WTC11 (cell line): ENCODE measurements around the gene TSC22D3. TPM values are rescaled to one million over a fixed set of nuclear protein-coding genes. Genes with fewer than 3 reads are reported as not detected.
A peak's percentile ranks its signal among the peaks of the same experiment; 100 is the strongest.

ENCODE experiments used
- ATAC-seq: fragments of 200-7000 bp; cut with Tn5 transposase; 2 replicates; pipeline ENCODE4 v1.10.0; 2021; ENCODE audit warnings: mild to moderate bottlenecking, moderate library complexity
- CTCF ChIA-PET: fragments of 300-600 bp; sonication (Branson Sonifier 250); formaldehyde crosslinking; loops from one replicate; lab custom pipeline; 2021; ENCODE audit warnings: antibody characterized with exemption; lab: Charles Lee
- POLR2A ChIA-PET: fragments of 350-600 bp; sonication (Branson Sonifier 250); formaldehyde crosslinking; loops from one replicate; lab custom pipeline; 2021; ENCODE audit warnings: antibody characterized with exemption; lab: Charles Lee
- DNase-seq: peaks from one replicate; pipeline ENCODE4 v3.0.0; 2021; ENCODE audit warnings: low spot score
- H3K27ac Mint-ChIP-seq: 2 replicates; pipeline ENCODE4 v1.8.0; 2021; ENCODE audit warnings: mixed read lengths
- H3K27me3 Mint-ChIP-seq: 2 replicates; pipeline ENCODE4 v1.8.0; 2021; ENCODE audit warnings: low read depth, mild to moderate bottlenecking, moderate library complexity, mixed read lengths
- H3K36me3 Mint-ChIP-seq: 2 replicates; pipeline ENCODE4 v1.8.0; 2021; ENCODE audit warnings: mixed read lengths
- H3K4me1 Mint-ChIP-seq: 2 replicates; pipeline ENCODE4 v1.8.0; 2022; ENCODE audit warnings: mixed read lengths
- H3K4me3 Mint-ChIP-seq: 2 replicates; pipeline ENCODE4 v1.8.0; 2021; ENCODE audit warnings: mild to moderate bottlenecking, moderate library complexity, mixed read lengths
- H3K9me3 Mint-ChIP-seq: 2 replicates; pipeline ENCODE4 v1.8.0; 2021; ENCODE audit warnings: mixed read lengths
- CREB1 ChIP-seq: sonication (generic); formaldehyde crosslinking; IDR thresholded peaks from 2 replicates; pipeline ENCODE4 v1.8.0; 2023; ENCODE audit warnings: mild to moderate bottlenecking, missing genetic modification reagents
- GTF2I ChIP-seq: fragments of 250-450 bp; sonication (Bioruptor Pico); conservative IDR thresholded peaks from 2 replicates; pipeline ENCODE4 v1.4.0; 2021; ENCODE audit warnings: mild to moderate bottlenecking
- HMGXB4 ChIP-seq: sonication (generic); formaldehyde crosslinking; IDR thresholded peaks from 2 replicates; pipeline ENCODE4 v1.8.1; 2023; ENCODE audit warnings: mild to moderate bottlenecking, moderate library complexity, missing genetic modification reagents
- IRF1 ChIP-seq: sonication (generic); formaldehyde crosslinking; IDR thresholded peaks from 2 replicates; pipeline ENCODE4 v1.8.0; 2023; ENCODE audit warnings: missing genetic modification reagents
- JAZF1 ChIP-seq: fragments of 250-450 bp; sonication (Bioruptor Pico); IDR thresholded peaks from 2 replicates; pipeline ENCODE4 v1.9.0; 2021; ENCODE audit warnings: moderate library complexity, mild to moderate bottlenecking, inconsistent platforms
- MXD4 ChIP-seq: fragments of 250-450 bp; sonication (Bioruptor Pico); IDR thresholded peaks from 2 replicates; pipeline ENCODE4 v1.8.0; 2021; ENCODE audit warnings: mild to moderate bottlenecking, moderate library complexity, borderline replicate concordance
- OVOL2 ChIP-seq: fragments of 250-450 bp; sonication (Bioruptor Pico); IDR thresholded peaks from 2 replicates; pipeline ENCODE4 v1.9.0; 2021; ENCODE audit warnings: mild to moderate bottlenecking, borderline replicate concordance
- PREB ChIP-seq: sonication (generic); formaldehyde crosslinking; IDR thresholded peaks from 2 replicates; pipeline ENCODE4 v1.8.1; 2022; ENCODE audit warnings: mild to moderate bottlenecking, missing genetic modification reagents, moderate library complexity, borderline replicate concordance
- SMAD3 ChIP-seq: sonication (generic); formaldehyde crosslinking; IDR thresholded peaks from 2 replicates; pipeline ENCODE4 v1.8.0; 2022; ENCODE audit warnings: missing genetic modification reagents, mild to moderate bottlenecking, borderline replicate concordance
- SMAD4 ChIP-seq: sonication (generic); formaldehyde crosslinking; IDR thresholded peaks from 2 replicates; pipeline ENCODE4 v1.8.0; 2022; ENCODE audit warnings: mild to moderate bottlenecking, missing genetic modification reagents
- TEAD4 ChIP-seq: sonication (generic); formaldehyde crosslinking; IDR thresholded peaks from 2 replicates; pipeline ENCODE4 v1.8.0; 2022; ENCODE audit warnings: mild to moderate bottlenecking, missing genetic modification reagents
- ZNF219 ChIP-seq: sonication (generic); formaldehyde crosslinking; IDR thresholded peaks from 2 replicates; pipeline ENCODE4 v1.8.0; 2023; ENCODE audit warnings: missing genetic modification reagents, mild to moderate bottlenecking, borderline replicate concordance
- ZNF232 ChIP-seq: sonication (generic); formaldehyde crosslinking; IDR thresholded peaks from 2 replicates; pipeline ENCODE4 v1.8.0; 2022; ENCODE audit warnings: mild to moderate bottlenecking, missing genetic modification reagents
- ZNF423 ChIP-seq: fragments of 250-450 bp; sonication (Bioruptor Pico); IDR thresholded peaks from 2 replicates; pipeline ENCODE4 v2.1.2; 2022; ENCODE audit warnings: mild to moderate bottlenecking, moderate library complexity
- ZNF532 ChIP-seq: fragments of 250-450 bp; sonication (Bioruptor Pico); IDR thresholded peaks from 2 replicates; pipeline ENCODE4 v1.9.0; 2021; ENCODE audit warnings: mild to moderate bottlenecking, borderline replicate concordance
- total RNA-seq: library from RNA; stranded (reverse); gene quantifications from 3 replicates; pipeline ENCODE4 v1.2.3, GENCODE V29; 2021
- TF ChIP-seq, protein P1 (sequence below): fragments of 250-450 bp; sonication (Bioruptor Pico); IDR thresholded peaks from 2 replicates; pipeline ENCODE4 v1.9.0; 2021; ENCODE audit warnings: mild to moderate bottlenecking
- TF ChIP-seq, protein P2 (sequence below): sonication (generic); formaldehyde crosslinking; IDR thresholded peaks from 2 replicates; pipeline ENCODE4 v1.8.1; 2023; ENCODE audit warnings: mild to moderate bottlenecking, missing genetic modification reagents

TSC22D3 gene
- total RNA-seq, 1 experiment from 2014 or later: 15.7 TPM

DNA sequence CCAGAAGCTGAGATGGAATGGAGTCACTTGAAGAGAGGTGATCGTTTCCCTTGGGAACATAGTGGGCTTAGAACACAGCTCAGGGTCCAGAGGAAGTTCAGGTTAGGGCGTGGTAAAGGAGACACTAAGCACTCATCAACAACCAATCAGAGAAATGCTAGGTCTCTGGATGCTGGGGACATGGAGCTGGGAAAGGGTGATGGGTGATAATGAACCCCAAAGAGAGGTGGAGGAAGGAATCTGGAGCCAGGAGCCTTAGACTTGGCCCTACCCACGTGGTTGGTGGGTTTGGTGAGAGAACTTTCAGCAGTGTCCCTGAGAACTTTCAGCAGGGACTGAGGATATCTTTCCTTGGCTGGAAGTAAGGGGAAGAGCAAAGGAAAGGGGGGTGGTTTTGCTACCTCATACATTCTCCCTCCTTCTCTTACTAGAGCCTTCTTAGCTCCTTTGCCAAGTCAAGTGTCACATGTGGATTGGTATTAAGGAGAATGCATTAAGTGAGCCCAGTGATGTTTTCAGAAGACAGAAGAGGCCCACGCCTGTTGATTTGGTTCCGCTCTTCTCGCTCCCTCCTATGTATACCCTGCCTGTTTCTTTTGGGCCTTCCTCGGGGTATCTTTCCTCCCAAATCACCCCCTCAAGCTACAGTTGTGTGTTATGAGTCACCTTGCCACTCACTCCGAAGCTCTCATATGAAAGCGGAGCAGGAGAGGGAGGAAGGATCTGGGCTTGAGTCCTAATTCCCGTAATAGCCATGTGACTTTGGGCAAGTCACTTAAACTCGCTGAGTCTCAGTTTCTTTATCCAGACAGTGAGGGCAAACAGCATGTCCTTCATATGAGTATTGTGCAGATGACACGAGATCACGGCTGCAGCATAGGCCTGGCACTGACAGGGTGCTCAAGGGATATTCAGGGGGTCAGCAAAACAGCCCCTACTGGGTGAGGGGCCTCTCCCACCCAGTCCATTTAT lies 63.1 kb downstream of the TSC22D3 start:
- POLR2A ChIA-PET: no interaction called here

More for the DNA sequence above, 63.1 kb downstream of the TSC22D3 start:
- CTCF ChIA-PET: interaction anchor here (0.9 to 1.3 kb wide), 4 partner anchors 19 to 65 kb away, joined by 3 to 4 read pairs (median 3); partner anchors contain the start of genes NCBP2L and TSC22D3
- peaks cover 23% of the 10 kb centered on the region for H3K4me1 Mint-ChIP-seq
- TF ChIP-seq SMAD4 (no peak), JAZF1 (CRISPR knock-in tag) (no peak), HMGXB4 (CRISPR knock-in tag) (no peak), ZNF423 (CRISPR knock-in tag) (no peak), IRF1 (CRISPR knock-in tag) (no peak), CREB1 (CRISPR knock-in tag) (no peak), TEAD4 (CRISPR knock-in tag) (no peak), GTF2I (CRISPR knock-in tag) (no peak), SMAD3 (no peak), ZNF219 (CRISPR knock-in tag) (no peak), OVOL2 (no peak), ZNF532 (CRISPR knock-in tag) (no peak), MXD4 (CRISPR knock-in tag) (no peak), PREB (CRISPR knock-in tag) (no peak), ZNF232 (CRISPR knock-in tag) (no peak)
- TF ChIP-seq, protein P1, sequence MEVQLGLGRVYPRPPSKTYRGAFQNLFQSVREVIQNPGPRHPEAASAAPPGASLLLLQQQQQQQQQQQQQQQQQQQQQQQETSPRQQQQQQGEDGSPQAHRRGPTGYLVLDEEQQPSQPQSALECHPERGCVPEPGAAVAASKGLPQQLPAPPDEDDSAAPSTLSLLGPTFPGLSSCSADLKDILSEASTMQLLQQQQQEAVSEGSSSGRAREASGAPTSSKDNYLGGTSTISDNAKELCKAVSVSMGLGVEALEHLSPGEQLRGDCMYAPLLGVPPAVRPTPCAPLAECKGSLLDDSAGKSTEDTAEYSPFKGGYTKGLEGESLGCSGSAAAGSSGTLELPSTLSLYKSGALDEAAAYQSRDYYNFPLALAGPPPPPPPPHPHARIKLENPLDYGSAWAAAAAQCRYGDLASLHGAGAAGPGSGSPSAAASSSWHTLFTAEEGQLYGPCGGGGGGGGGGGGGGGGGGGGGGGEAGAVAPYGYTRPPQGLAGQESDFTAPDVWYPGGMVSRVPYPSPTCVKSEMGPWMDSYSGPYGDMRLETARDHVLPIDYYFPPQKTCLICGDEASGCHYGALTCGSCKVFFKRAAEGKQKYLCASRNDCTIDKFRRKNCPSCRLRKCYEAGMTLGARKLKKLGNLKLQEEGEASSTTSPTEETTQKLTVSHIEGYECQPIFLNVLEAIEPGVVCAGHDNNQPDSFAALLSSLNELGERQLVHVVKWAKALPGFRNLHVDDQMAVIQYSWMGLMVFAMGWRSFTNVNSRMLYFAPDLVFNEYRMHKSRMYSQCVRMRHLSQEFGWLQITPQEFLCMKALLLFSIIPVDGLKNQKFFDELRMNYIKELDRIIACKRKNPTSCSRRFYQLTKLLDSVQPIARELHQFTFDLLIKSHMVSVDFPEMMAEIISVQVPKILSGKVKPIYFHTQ (CRISPR knock-in tag): no peak
- TF ChIP-seq, protein P2, sequence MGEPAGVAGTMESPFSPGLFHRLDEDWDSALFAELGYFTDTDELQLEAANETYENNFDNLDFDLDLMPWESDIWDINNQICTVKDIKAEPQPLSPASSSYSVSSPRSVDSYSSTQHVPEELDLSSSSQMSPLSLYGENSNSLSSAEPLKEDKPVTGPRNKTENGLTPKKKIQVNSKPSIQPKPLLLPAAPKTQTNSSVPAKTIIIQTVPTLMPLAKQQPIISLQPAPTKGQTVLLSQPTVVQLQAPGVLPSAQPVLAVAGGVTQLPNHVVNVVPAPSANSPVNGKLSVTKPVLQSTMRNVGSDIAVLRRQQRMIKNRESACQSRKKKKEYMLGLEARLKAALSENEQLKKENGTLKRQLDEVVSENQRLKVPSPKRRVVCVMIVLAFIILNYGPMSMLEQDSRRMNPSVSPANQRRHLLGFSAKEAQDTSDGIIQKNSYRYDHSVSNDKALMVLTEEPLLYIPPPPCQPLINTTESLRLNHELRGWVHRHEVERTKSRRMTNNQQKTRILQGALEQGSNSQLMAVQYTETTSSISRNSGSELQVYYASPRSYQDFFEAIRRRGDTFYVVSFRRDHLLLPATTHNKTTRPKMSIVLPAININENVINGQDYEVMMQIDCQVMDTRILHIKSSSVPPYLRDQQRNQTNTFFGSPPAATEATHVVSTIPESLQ: no peak
- DNase-seq (no peak), ATAC-seq (no peak)
- H3K36me3 Mint-ChIP-seq: no peaks in the 10 kb centered on the region; the same call in 1 of the 2 replicates
- H3K27me3 Mint-ChIP-seq: no peaks in the 10 kb centered on the region
- H3K27ac Mint-ChIP-seq: peak overlapping the region; percentile 14; the same call in 1 of the 2 replicates
- H3K9me3 Mint-ChIP-seq: no peaks in the 10 kb centered on the region
- no peak overlapping the region for H3K4me3 Mint-ChIP-seq
